Measurements from ENCODE around the gene LPCAT1.
"Not testable (repeated sequence)": the region's sequence is repeated elsewhere in the genome, so short reads cannot be mapped to it uniquely, and the experiment has no call there.

The LPCAT1 gene

DNA sequence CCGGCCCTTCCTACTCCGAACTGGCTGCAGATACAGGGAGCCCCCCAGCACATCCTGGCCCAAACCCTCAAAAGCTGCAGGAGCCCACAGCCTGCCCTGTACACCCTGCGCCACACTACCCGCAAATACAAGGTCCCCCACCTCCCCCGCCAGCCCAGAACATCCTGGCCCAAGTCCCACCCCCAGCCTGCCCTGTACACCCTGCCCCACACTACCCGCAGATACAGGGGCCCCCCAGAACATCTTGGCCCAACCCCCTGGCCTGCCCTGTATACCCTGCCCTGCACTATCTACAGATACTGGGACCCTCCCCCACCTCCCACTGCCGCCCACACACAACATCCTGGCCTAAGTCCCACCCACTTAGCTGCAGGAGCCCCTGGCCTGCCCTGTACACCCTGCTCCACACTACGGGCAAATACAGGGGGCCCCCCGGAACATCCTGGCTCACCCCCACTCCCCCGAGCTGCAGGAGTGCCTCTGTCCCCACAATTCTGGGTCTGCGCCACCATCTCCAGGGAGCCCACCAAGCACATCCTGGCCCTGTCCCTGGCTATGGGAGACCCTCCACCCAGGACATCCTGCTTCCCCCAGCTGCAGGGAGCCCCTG is 8.3 kb downstream of the LPCAT1 start:
- DNase-seq (ENCODE audit: low spot score in 2 of 2), result peak in 1 of 2 experiments; percentile 5
- H3K4me1 ChIP-seq, result no peaks in the 10 kb centered on the region
- H3K9me3 ChIP-seq, result no peaks in the 10 kb centered on the region
- H3K36me3 ChIP-seq (replicated peaks), result peaks cover 54% of the 10 kb centered on the region
- no peaks in the 10 kb centered on the region for H3K27me3 ChIP-seq (ENCODE audit: low read depth)
- in situ Hi-C loops (cut with MboI; ENCODE audit: low sequenced_read_pairs), result no loop called here
- no peak overlapping the region for H3K4me3 ChIP-seq

DNA sequence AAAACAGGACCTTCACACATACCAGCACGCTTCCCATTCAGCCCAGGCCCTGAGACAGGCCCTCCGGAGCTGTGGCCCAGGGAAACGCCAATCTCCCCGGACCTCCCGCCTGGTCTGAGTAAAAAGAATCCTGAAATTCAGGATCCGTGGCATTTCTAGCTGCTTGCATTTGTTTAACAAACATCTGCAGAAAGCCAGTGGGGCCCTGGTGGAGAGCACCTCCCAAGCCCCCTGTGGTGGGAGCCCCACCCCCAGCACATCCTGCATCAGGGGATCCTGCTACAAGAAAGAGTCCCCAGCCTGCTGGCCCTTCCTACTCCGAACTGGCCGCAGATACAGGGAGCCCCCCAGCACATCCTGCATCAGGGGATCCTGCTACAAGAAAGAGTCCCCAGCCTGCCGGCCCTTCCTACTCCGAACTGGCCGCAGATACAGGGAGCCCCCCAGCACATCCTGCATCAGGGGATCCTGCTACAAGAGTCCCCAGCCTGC is 8.9 kb downstream of the LPCAT1 start:
- DNase-seq (ENCODE audit: low spot score in 2 of 2); H3K4me3 ChIP-seq; H3K27me3 ChIP-seq (ENCODE audit: low read depth); H3K9me3 ChIP-seq; H3K4me1 ChIP-seq; in situ Hi-C loops (cut with MboI; ENCODE audit: low sequenced_read_pairs): not testable (repeated sequence)
- peaks cover 54% of the 10 kb centered on the region for H3K36me3 ChIP-seq (replicated peaks)

DNA sequence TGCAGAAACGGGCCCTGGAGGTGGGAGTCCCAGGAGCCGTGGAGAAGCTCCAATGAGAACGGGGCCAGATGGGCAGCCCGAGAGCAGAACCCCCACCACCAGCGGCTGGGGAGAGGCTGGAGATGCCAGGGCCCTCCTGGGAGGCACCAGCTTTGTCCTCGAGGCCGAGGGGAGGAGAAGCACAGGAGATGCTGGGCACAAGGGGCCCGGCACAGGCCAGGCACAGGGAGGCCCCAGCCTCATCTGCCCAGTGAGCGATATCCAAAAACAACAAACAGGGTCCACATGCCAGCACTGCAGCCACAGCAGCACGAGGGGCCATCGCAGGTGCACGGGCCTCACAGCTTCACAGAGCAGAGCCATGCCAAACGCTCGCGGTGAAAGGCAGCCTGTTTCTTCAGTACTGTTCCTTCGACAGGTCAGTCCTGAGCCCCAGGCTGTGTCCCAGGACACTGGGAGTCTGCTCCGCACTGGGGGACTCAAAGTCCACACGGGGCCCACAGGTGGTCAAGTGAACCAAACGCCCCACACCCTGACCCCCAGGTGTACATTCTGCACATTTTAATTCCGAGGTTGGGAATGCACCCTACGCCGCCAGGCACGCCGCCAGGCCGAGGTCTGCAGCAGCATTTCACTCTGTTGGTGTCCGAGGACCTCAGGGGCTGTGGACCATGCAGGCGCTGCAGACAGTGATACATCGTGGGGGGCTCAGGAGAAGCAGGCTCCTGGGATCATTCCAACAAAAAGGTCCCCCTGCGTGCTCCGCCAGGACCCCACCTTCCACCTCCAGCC is 9.5 kb downstream of the LPCAT1 start:
- in situ Hi-C loops (cut with MboI; ENCODE audit: low sequenced_read_pairs), result no loop called here
- Histone ChIP-seq H3K36me3 (replicated peaks) (peaks cover 47% of the 10 kb centered on the region), H3K27me3 (ENCODE audit: low read depth) (no peaks in the 10 kb centered on the region), H3K4me3 (no peak overlapping the region), H3K9me3 (no peaks in the 10 kb centered on the region), H3K4me1 (no peaks in the 10 kb centered on the region)
- DNase-seq (ENCODE audit: low spot score in 2 of 2), result peak in 1 of 2 experiments; percentile 6

DNA sequence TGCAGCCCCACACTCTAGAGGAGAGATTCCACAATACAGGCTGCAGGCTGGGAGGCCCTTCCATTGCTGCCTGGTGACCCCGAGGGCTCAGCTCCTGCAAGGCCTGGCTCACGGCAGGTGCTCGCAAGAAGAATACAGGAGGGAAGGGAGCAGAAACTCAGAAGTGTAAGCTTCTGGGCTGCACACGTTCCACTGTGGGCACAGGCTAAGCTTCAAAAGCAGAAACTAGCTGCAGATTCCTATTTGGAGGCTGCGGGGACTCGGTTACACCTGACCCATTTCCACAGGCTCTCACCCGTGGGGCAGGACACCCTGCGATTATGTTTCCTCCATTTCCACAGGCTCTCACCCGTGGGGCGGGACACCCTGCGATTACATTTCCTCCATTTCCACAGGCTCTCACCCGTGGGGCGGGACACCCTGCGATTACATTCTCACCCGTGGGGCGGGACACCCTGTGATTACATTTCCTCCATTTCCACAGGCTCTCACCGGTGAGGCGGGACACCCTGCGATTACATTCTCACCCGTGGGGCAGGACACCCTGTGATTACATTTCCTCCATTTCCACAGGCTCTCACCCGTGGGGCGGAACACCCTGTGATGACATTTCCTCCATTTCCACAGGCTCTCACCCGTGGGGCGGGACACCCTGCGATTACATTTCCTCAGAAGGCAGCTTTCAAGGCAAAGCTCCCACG is 10.3 kb downstream of the LPCAT1 start:
- Histone ChIP-seq H3K27me3 (ENCODE audit: low read depth) (no peaks in the 10 kb centered on the region), H3K9me3 (no peaks in the 10 kb centered on the region), H3K36me3 (replicated peaks) (peaks cover 40% of the 10 kb centered on the region), H3K4me3 (no peak overlapping the region), H3K4me1 (no peaks in the 10 kb centered on the region)
- in situ Hi-C loops (cut with MboI; ENCODE audit: low sequenced_read_pairs), result no loop called here
- peak in 1 of 2 experiments; percentile 3 for DNase-seq (ENCODE audit: low spot score in 2 of 2)

DNA sequence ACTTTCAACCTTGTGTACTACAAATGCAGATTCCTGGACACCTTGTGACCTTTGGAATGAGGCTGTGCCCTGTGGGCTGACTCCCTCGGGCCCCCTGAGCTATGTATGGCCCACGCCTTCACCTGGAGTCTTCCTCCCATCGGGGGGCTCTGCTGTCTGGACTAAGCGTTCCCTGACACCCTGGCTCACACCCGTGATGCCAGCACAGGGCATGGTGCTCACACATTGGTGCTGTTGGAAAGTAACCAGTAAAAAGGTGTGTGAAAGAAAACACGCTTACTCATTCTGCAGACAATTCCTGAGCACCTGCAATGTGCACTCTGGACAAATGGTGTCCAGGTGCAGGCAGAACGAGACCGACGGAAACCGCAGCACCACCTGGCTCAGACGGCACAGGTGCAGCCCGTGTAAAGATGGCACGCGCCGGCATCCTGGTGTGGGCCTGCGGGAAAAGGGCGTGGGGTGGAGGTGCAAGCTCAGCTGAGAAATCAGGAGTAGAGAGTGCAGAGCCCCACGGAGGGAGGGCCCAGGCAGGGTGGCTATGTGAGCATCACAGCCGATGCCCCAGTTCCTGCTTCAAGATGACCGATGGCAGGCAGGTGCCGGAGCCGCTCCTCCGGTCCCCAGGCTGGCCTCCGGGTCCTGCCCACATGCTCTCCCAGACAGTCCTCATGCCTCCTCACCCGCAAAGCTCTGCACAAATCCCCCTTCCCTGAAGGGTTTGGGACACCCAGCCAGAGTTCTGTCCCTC is 11.0 kb downstream of the LPCAT1 start:
- peak in 1 of 2 experiments; percentile 5 for DNase-seq (ENCODE audit: low spot score in 2 of 2)
- no peaks in the 10 kb centered on the region for H3K27me3 ChIP-seq (ENCODE audit: low read depth)
- no peaks in the 10 kb centered on the region for H3K9me3 ChIP-seq
- no peak overlapping the region for H3K4me3 ChIP-seq
- peaks cover 38% of the 10 kb centered on the region for H3K36me3 ChIP-seq (replicated peaks)
- no peaks in the 10 kb centered on the region for H3K4me1 ChIP-seq
- in situ Hi-C loops (cut with MboI; ENCODE audit: low sequenced_read_pairs), result no loop called here

DNA sequence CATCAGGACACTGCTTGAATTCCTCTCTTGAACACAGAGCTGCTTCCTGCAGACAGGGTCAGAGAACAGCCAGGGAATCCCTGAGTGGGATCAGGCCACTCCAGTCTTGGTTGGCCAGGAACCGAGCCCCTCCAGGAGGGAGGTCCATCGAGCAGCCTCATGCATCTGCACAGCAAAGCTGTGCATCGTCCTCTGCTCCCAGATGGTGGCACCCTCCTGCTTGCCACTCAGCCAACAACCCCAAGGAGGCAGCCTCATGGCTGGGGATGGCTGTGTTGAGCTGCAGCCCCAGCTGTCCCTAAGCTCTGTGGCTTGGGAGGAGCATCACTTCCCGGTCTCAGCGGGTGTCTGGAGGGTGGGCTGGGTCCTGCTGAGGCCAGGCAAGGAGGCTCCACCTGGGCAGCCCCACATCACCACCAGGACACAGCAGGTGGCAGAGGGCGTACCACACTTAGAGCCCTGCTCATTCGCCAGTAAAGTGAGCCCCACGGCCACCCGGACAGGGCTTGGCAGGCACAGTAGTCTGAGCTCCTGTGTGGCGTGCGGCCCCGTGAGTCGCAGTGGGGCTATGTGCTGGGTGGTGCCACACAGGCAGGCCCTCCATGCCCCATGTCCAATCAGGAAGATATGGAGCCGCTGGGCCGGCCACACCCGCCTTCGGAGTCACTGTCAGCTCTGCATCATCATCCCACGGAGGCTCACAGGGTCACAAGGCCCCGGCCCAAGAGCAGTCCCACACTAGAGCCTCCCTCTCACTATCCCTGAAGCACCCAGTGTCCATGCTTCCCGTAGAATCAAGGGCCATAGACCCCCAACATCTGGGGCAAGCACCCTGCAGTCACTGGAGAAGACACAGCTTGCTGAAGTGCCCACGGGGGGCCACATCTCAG is 11.9 kb downstream of the LPCAT1 start:
- peak in 1 of 2 experiments; percentile 8 for DNase-seq (ENCODE audit: low spot score in 2 of 2)
- Histone ChIP-seq H3K9me3 (no peaks in the 10 kb centered on the region), H3K36me3 (replicated peaks) (peaks cover 32% of the 10 kb centered on the region), H3K4me1 (no peaks in the 10 kb centered on the region), H3K27me3 (ENCODE audit: low read depth) (no peaks in the 10 kb centered on the region), H3K4me3 (no peak overlapping the region)
- in situ Hi-C loops (cut with MboI; ENCODE audit: low sequenced_read_pairs), result no loop called here

DNA sequence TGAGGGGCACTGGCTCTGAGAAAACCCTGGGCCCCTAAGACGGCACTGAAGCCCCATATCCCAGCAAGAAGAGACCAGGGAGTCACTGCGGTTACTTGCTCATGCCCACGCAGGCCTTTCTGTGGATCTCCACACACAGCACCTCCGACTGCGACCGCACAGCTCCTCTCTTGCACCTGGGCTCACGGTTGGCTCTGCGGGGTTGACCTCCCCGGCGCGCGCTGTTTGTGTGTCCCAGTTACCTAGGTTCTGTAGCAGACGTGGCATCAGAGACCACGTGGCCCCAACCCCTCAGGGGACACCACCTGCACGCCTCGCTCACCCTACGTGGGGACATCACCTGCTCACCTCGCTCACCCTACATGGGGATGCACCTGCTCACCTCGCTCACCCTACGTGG is 12.7 kb downstream of the LPCAT1 start:
- Histone ChIP-seq H3K4me3 (no peak overlapping the region), H3K27me3 (ENCODE audit: low read depth) (no peaks in the 10 kb centered on the region), H3K4me1 (no peaks in the 10 kb centered on the region), H3K9me3 (no peaks in the 10 kb centered on the region), H3K36me3 (replicated peaks) (peaks cover 29% of the 10 kb centered on the region)
- in situ Hi-C loops (cut with MboI; ENCODE audit: low sequenced_read_pairs), result no loop called here
- peak in 1 of 2 experiments; percentile 3 for DNase-seq (ENCODE audit: low spot score in 2 of 2)

DNA sequence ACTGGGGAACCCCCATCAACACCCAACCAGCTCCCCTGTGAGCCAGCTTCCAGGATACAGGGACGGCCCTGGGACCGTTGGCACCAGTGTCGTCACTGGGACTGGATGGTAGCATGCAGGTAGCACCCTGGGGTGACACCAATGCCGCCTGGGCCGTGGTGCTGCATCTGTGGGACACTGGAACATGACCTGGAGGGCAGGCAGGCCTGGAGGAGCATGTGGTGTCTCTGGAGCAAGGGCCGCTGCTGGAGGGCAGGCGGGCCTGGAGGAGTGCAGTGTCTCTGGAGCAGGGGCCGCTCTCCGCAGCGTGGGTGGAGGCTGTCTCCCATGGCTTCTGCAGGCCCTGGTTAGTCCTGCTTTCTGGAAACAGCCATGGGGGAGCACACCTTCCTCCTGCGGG is 13.1 kb downstream of the LPCAT1 start:
- H3K9me3 ChIP-seq, result no peaks in the 10 kb centered on the region
- H3K36me3 ChIP-seq (replicated peaks), result peaks cover 29% of the 10 kb centered on the region
- in situ Hi-C loops (cut with MboI; ENCODE audit: low sequenced_read_pairs), result no loop called here
- no peak overlapping the region for H3K4me3 ChIP-seq
- no peaks in the 10 kb centered on the region for H3K4me1 ChIP-seq
- peak in 1 of 2 experiments; percentile 6 for DNase-seq (ENCODE audit: low spot score in 2 of 2)
- H3K27me3 ChIP-seq (ENCODE audit: low read depth), result no peaks in the 10 kb centered on the region

DNA sequence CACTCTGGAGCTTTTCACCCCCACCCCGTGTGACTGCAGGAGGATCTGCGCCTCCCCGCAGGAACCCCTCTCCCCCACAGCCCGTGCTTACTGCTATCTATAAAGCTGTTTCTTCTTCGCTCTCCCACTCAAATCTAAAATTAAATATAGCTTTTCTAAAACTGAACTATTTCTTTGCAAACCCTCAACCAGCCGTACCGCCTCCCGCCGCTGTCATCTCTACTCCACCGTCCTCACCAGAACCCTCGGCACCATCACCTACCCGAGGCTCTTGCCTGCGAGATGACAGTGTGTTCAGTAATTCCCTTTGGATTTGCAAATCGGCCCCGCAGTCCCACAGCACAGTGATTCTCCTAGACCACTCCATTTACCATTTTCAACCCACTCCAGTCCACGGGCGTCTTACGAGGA is 13.6 kb downstream of the LPCAT1 start:
- Histone ChIP-seq H3K4me1 (no peaks in the 10 kb centered on the region), H3K27me3 (ENCODE audit: low read depth) (no peaks in the 10 kb centered on the region), H3K4me3 (no peak overlapping the region), H3K36me3 (replicated peaks) (peaks cover 29% of the 10 kb centered on the region), H3K9me3 (no peaks in the 10 kb centered on the region)
- in situ Hi-C loops (cut with MboI; ENCODE audit: low sequenced_read_pairs), result no loop called here
- DNase-seq (ENCODE audit: low spot score in 2 of 2), result no peak

DNA sequence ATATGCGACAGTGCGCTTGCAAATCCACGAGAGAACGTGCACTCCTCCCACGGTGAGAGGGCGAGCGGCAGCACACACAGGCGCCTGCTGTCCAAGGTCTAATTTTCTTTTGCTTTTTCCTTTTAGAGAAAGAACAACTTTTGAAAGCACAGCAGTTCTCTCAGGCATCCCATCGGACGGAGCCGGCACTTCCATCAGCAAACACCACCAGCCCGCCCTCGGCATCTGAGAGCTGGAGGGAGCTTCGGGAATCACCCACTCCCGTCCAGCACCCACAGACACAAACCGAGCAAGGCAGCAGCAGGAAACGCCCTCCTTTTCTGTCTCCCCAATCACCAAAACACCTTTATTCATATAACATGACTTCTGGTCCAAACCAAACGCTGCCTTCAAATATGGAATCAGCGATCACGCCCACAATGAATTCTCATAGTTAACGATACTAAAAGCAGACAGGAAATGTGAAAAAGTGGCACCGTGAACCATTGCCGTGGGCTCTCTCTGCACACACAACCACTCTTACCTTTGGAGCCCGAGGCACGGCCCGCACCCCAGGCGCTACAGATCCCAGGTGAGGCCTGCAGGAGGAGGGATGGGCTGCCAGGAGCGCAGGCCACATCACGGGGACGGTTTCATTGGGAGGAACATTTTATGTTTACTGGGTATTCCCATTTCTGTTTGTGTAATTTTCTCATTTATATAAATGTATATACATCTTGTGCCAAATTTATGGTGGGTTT is 14.2 kb downstream of the LPCAT1 start:
- in situ Hi-C loops (cut with MboI; ENCODE audit: low sequenced_read_pairs), result no loop called here
- Histone ChIP-seq H3K36me3 (replicated peaks) (peaks cover 29% of the 10 kb centered on the region), H3K4me1 (no peaks in the 10 kb centered on the region), H3K4me3 (no peak overlapping the region), H3K9me3 (no peaks in the 10 kb centered on the region), H3K27me3 (ENCODE audit: low read depth) (no peaks in the 10 kb centered on the region)
- DNase-seq (ENCODE audit: low spot score in 2 of 2), result no peak

DNA sequence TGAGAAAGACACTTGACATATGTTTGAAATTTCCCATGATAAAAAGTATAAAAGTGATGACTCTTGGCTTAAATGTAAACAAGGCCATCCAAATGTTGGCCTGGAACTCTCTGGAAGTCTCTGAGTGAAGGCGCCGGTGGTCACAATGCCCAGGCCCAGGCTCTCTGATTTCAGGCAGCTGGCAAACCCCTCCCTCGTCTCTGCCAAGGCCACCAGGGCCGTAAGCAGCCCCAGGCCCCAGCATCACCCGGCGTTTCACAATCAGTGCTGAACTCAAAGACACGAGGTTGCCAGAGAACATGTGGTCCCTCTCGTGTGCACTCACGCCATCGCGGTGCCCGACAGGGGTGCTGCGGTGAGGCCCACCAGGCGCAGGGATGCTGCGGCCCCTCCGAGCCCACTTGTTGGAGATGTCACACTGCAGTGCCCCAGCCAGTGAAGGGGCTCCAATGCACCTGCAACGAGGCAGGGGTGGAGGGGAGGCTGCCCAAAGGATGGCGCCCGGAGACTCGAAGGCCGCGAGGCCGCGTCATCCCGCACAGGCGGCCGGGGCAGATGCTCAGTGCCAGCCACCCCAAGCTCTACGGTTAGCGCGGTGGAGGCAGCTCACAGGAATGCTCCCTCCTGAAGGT is 15.0 kb downstream of the LPCAT1 start:
- in situ Hi-C loops (cut with MboI; ENCODE audit: low sequenced_read_pairs), result no loop called here

More for the DNA sequence above, 15.0 kb downstream of the LPCAT1 start:
- DNase-seq (ENCODE audit: low spot score in 2 of 2), result no peak
- Histone ChIP-seq H3K4me1 (no peaks in the 10 kb centered on the region), H3K9me3 (no peaks in the 10 kb centered on the region), H3K4me3 (no peak overlapping the region), H3K36me3 (replicated peaks) (peaks cover 26% of the 10 kb centered on the region), H3K27me3 (ENCODE audit: low read depth) (no peaks in the 10 kb centered on the region)

All from HAP-1 (cell line).